ENCODE results near the gene CRY2. TPM values are rescaled to one million over a fixed set of nuclear protein-coding genes. Genes with fewer than 3 reads are reported as not detected.

The CRY2 gene
- total and polyA plus RNA-seq, 4 donors = 16.7 to 72.9 (median 33.0) TPM

DNA sequence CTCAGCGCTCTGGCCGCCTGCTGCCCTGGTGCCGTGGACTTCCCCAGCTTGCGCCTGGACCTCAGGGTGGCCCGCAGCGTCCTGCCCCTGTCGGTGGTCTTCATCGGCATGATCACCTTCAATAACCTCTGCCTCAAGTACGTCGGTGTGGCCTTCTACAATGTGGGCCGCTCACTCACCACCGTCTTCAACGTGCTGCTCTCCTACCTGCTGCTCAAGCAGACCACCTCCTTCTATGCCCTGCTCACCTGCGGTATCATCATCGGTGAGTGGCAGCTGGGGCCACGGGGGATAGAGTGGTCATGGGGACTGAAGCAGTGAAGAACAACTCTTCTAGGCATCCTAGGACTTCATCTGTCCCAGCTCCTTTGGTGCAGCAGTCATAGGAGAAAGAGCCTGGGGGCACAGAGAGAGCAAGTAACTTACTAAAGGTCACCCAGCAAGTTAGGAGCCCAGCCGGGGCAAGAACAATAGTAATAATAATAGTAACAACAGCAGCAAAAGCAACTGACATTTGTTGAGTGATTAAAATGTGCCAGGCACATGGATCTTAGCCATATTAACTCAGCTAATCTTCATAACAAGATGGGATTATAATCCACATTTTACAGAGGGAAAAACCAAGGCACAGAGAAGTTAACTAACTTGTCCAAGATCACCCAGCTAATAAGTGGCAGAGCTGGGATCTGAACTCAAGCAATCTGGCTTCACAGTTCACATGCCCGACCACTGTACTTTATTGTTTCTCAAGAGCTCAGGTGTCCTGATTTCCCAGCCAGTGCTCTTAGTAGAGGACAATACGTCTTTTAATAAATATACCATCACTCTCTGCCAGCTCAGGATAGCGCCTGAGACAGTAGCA is 41.0 kb upstream of the CRY2 start (continued):
- TF ChIP-seq, protein P1, sequence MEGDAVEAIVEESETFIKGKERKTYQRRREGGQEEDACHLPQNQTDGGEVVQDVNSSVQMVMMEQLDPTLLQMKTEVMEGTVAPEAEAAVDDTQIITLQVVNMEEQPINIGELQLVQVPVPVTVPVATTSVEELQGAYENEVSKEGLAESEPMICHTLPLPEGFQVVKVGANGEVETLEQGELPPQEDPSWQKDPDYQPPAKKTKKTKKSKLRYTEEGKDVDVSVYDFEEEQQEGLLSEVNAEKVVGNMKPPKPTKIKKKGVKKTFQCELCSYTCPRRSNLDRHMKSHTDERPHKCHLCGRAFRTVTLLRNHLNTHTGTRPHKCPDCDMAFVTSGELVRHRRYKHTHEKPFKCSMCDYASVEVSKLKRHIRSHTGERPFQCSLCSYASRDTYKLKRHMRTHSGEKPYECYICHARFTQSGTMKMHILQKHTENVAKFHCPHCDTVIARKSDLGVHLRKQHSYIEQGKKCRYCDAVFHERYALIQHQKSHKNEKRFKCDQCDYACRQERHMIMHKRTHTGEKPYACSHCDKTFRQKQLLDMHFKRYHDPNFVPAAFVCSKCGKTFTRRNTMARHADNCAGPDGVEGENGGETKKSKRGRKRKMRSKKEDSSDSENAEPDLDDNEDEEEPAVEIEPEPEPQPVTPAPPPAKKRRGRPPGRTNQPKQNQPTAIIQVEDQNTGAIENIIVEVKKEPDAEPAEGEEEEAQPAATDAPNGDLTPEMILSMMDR (IDR thresholded peaks at IDR 0.05; ENCODE audit: low read depth, low read length, missing input control) = no peak

DNA sequence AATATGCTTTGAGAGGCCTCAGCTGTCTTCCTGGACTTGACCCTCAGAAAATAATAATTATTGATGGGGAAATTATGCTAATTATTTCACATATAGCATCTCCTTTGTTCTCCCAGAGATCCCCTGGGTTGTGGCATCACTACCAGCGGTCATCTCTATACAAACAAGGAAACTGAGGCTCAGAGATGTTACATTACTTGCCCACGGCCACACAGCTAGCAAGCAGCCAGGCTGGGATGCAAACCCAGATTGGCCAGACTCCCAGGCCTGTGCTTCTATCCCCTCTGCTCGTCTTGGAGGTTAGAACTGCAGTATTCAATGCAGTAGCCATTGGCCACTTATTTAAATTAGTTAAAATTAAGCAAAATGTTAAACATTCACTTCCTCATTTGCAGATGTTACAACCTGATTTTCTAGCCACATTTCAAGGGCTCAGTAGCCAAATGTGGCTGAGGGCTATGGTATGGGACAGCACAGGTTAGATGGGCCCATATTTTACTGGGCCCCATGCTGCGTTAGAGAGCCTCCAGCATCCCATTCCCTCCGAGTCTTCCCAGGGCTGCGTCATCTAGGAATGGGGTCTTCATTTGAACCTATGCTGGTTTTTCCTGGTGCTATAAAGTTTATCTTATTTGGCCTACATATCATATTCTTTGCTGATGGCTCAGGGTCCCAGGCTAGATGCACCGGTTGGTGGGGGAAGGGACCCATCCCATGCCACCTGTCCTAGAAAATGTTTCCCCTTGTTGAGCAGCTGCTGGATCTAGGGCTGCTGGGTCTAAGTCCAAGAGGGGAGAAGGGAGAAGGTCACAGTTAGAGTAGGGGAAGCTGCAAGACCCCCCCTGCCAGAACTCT is 40.1 kb upstream of the CRY2 start:
- Histone ChIP-seq H3K4me3 (ENCODE audit: low read depth in 1 of 3, low read length in 3 of 3) (peak overlapping the region; percentile 55 to 97 (median 88)), H3K9ac (ENCODE audit: low read depth in 1 of 2, low read length in 2 of 2) (peak overlapping the region; percentile 8 to 30), H3K27ac (ENCODE audit: low read depth in 1 of 2, low read length in 2 of 2) (no peak overlapping the region), H3K36me3 (ENCODE audit: control insufficient read depth in 4 of 4, insufficient read depth in 3 of 4, low read depth in 1 of 4, low read length in 3 of 4) (peaks cover 10 to 37% (median 19%) of the 10 kb centered on the region in 4 donors), H3K9me3 (ENCODE audit: control insufficient read depth in 4 of 4, low read length in 3 of 4) (no peaks in the 10 kb centered on the region), H3K27me3 (ENCODE audit: control insufficient read depth in 4 of 4, insufficient read depth in 4 of 4, low read length in 3 of 4) (no peaks in the 10 kb centered on the region), H3K4me1 (ENCODE audit: control insufficient read depth in 4 of 4, insufficient read depth in 4 of 4, low read length in 3 of 4) (peaks cover 12 to 44% (median 29%) of the 10 kb centered on the region in 4 donors)
- no peak for TF ChIP-seq YY1 (IDR thresholded peaks at IDR 0.05)
- no peak for TF ChIP-seq HNF4A (conservative IDR thresholded peaks at IDR 0.05)
- TF ChIP-seq, protein P2, sequence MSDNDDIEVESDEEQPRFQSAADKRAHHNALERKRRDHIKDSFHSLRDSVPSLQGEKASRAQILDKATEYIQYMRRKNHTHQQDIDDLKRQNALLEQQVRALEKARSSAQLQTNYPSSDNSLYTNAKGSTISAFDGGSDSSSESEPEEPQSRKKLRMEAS (IDR thresholded peaks at IDR 0.05) = no peak
- TF ChIP-seq TAF1 (conservative IDR thresholded peaks at IDR 0.05) = no peak
- TF ChIP-seq RXRA (IDR thresholded peaks at IDR 0.05) = no peak
- TF ChIP-seq, protein P3, sequence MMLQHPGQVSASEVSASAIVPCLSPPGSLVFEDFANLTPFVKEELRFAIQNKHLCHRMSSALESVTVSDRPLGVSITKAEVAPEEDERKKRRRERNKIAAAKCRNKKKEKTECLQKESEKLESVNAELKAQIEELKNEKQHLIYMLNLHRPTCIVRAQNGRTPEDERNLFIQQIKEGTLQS (IDR thresholded peaks at IDR 0.05) = no peak
- no peak for TF ChIP-seq FOXA1 (IDR thresholded peaks at IDR 0.05)
- TF ChIP-seq, protein P4, sequence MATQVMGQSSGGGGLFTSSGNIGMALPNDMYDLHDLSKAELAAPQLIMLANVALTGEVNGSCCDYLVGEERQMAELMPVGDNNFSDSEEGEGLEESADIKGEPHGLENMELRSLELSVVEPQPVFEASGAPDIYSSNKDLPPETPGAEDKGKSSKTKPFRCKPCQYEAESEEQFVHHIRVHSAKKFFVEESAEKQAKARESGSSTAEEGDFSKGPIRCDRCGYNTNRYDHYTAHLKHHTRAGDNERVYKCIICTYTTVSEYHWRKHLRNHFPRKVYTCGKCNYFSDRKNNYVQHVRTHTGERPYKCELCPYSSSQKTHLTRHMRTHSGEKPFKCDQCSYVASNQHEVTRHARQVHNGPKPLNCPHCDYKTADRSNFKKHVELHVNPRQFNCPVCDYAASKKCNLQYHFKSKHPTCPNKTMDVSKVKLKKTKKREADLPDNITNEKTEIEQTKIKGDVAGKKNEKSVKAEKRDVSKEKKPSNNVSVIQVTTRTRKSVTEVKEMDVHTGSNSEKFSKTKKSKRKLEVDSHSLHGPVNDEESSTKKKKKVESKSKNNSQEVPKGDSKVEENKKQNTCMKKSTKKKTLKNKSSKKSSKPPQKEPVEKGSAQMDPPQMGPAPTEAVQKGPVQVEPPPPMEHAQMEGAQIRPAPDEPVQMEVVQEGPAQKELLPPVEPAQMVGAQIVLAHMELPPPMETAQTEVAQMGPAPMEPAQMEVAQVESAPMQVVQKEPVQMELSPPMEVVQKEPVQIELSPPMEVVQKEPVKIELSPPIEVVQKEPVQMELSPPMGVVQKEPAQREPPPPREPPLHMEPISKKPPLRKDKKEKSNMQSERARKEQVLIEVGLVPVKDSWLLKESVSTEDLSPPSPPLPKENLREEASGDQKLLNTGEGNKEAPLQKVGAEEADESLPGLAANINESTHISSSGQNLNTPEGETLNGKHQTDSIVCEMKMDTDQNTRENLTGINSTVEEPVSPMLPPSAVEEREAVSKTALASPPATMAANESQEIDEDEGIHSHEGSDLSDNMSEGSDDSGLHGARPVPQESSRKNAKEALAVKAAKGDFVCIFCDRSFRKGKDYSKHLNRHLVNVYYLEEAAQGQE (IDR thresholded peaks at IDR 0.05) = no peak
- TF ChIP-seq, protein P5, sequence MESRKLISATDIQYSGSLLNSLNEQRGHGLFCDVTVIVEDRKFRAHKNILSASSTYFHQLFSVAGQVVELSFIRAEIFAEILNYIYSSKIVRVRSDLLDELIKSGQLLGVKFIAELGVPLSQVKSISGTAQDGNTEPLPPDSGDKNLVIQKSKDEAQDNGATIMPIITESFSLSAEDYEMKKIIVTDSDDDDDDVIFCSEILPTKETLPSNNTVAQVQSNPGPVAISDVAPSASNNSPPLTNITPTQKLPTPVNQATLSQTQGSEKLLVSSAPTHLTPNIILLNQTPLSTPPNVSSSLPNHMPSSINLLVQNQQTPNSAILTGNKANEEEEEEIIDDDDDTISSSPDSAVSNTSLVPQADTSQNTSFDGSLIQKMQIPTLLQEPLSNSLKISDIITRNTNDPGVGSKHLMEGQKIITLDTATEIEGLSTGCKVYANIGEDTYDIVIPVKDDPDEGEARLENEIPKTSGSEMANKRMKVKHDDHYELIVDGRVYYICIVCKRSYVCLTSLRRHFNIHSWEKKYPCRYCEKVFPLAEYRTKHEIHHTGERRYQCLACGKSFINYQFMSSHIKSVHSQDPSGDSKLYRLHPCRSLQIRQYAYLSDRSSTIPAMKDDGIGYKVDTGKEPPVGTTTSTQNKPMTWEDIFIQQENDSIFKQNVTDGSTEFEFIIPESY (IDR thresholded peaks at IDR 0.05) = no peak
- TF ChIP-seq, protein P1 (IDR thresholded peaks at IDR 0.05; ENCODE audit: low read depth, low read length, missing input control) = no peak
- TF ChIP-seq GABPA (IDR thresholded peaks at IDR 0.05 in 1 of 2, conservative IDR thresholded peaks at IDR 0.05 in 1 of 2) = no peak
- TF ChIP-seq JUND (IDR thresholded peaks at IDR 0.05) = no peak
- TF ChIP-seq HNF4G (IDR thresholded peaks at IDR 0.05) = no peak
- TF ChIP-seq FOXA2 (IDR thresholded peaks at IDR 0.05) = no peak
- TF ChIP-seq EGR1 (IDR thresholded peaks at IDR 0.05; ENCODE audit: low read depth in 2 of 2) = no peak
- no peak for TF ChIP-seq NR2F2 (IDR thresholded peaks at IDR 0.05)
- WGBS = 82% methylated on average over 7 of the region's 7 CpGs
- DNase-seq (ENCODE audit: low spot score) = no peak

Measured in liver (tissue), 9 donors.